ENCODE results near the gene TMEM108.

Gene TMEM108

DNA sequence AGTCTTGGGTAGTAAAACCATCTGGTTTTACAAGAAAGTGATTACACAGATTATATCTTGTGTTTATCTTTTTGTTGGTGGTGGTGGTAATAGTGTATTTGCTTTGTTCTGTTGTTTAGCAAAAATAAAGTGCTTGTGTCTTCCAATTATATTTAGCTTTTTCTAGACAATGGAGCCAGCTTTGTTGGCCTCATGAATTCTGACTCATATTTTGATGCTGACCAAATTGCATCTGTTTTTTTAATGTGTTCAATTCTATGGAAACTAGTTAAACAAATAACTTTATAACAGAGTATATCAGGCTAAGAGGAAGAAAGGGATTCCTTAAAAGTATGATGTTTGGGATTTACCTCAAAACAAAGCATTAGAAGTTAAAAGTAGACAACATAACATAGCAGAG is 292.3 kb downstream of the TMEM108 start:
- no peak for DNase-seq (ENCODE audit: low read depth in 2 of 2)

DNA sequence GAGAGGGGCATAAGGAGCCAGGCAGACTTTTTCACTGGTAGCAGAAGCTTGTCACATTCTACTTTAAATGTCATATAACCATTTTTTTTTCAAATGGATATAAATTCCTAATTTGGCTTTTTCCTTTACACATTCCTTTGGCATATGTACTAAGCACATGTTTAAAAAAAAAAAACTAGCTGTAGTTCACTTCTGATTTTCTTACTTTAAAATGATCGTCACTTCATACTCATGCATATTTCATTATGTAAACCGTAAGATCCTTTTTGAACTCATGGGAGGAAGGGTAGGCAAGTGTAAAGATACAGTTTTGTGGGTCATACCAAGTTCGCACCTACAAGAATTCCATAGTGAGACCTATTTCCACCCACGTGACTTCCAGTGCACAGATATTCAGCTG is 316.5 kb downstream of the TMEM108 start:
- no peak for DNase-seq (ENCODE audit: low read depth in 2 of 2)

DNA sequence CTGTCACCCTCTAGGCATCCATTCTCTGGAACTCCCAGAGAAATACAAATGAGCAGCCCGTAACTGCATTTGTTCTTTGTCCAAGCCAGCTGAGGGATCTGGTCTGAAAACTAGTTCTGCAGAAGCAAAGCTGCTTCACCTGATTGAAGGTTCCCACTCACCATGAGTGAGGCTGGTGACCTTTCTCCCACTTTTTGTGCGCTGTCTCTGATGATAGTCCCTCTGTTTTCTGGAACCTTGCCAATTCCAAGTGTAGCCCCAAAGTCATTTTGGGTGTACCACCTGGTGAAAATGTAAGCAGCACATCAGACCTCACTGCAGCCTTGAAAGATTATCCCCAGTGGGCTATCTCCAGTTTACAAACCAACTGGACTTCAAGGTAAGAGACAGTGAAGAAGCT is 322.3 kb downstream of the TMEM108 start:
- no peak for DNase-seq (ENCODE audit: low read depth in 2 of 2)

DNA sequence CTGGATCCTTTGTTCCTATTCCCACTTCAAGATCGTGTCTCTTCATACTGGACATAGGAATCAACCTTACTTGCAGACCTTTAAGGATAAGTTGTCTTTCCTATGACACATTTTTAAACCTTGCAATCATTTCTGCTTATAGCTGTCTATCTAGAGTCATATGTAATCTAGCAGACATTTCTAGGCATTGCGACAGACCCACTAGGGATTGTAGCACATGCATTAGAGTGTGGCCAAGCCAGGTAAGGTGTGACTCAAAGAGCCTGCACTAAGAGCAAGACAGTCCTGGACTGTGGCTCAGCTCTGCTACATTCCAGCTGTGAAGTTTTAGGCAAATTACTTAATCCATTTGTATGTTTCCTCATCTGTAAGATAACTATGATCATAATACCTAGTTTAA is 322.8 kb downstream of the TMEM108 start:
- DNase-seq (ENCODE audit: low read depth in 2 of 2): no peak

DNA sequence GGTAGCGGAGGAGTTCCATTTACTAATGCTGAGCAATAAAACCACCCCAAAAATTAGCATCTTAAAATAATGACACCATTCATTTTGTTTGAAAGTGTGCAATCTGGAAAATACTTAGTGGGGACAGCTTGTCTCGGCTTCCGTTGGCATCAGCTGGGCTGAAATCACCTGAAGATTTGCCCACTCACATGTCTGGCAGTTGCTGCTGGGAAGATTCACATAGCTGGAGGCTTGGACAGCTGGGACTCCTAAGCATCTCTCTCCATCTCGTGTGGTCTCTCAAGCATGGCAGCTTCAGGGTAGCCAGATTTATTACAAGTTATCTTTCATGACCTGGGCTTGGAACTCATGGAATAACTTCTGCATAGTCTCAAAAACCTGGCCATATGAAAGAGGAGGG is 323.2 kb downstream of the TMEM108 start:
- no peak for DNase-seq (ENCODE audit: low read depth in 2 of 2)

DNA sequence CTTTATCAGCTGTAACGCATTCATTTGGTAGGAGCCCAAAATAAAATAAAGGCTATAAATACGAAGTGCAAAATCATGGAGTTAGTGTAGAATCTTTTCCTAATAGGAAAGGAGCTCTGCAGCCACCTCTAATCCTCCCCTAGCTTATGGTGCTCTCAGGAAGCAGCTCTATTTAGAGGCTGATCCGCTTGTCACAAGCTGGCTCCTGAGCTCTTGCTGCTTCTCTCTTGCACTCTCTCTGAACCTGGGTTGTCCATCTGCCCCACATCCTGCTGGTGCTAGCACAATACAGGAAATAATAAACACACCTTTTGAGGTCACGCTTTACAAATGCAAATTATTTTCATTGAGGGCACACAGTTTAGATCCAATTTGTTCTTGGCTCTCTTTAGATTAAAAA is 324.3 kb downstream of the TMEM108 start:
- DNase-seq (ENCODE audit: low read depth in 2 of 2): no peak

DNA sequence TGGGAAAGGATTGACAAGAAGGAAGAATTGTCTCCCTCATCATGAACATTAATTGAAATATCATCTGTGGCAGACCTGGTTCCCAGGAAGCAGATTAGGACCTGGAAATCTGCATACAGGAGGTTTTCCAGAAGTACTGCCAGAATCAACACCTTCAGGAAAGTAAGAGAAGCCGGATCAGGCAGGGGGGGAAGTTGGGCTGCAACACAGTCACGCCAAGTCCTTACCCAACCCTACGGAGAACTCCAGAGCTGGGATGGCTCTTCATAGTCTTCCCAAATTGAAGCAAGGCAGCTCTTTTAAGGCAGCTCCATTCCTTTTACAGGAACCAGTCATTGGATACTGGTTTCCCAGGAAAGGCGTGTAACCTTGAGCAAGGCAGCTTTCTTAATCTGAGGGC is 326.5 kb downstream of the TMEM108 start:
- DNase-seq (ENCODE audit: low read depth in 2 of 2): no peak

DNA sequence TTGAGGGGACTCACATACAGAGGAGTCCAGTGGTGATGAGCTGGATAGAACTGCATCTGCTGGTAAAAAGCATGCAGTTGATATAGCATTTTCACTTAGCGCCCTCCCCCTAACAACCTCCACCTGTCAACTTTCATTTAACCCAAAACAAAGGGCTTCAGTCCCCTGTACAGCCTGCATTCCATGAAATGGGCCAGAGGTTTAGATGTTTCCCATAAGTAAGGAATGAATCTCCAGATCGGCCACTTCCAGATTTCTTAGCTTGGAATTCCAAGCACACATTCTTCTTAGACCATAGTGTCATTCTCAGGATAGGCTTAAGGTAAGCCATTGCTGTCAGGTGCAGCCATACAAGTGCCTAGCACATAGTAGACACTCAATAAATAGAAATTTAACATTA is 328.7 kb downstream of the TMEM108 start:
- DNase-seq (ENCODE audit: low read depth in 2 of 2): no peak

DNA sequence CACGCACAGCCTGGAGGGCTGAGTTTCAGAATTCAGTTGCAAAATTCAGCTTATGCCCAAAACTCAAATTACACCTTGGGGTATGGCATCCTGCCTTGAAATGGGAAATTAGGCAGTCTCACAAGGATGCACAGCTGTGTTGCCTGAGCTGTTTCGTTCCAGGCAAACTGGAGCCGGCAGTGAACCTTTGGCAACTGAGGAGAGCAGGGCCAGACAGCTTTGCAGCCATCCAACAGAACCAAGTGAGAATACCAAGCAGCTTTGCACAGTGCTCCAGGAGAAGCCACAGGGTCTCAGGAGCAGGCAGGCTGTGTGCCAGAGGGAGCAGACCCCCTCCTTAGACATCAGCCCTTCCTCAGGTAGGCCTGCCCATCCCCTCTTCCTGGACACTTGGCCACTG is 329.2 kb downstream of the TMEM108 start:
- DNase-seq (ENCODE audit: low read depth in 2 of 2): no peak

DNA sequence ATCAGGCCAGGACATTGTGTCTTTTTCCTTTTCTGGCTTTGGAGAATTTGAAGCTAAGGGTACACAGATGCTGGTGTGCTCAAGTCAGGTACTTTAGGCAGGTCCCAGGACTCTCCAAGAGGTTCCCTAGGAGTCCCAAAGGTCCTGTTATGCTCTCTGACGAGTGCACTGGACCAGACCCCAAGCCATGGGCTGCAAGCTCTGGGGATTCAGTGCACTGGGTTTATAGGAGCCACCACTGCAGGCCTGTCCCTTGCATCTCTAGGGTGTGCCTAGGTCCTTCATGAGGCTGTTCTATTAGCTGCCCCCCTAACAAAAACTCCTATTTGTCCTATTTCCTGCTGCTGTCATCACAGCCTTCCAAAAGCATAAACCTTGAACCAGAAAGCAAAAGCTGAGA is 329.8 kb downstream of the TMEM108 start:
- DNase-seq (ENCODE audit: low read depth in 2 of 2): no peak

DNA sequence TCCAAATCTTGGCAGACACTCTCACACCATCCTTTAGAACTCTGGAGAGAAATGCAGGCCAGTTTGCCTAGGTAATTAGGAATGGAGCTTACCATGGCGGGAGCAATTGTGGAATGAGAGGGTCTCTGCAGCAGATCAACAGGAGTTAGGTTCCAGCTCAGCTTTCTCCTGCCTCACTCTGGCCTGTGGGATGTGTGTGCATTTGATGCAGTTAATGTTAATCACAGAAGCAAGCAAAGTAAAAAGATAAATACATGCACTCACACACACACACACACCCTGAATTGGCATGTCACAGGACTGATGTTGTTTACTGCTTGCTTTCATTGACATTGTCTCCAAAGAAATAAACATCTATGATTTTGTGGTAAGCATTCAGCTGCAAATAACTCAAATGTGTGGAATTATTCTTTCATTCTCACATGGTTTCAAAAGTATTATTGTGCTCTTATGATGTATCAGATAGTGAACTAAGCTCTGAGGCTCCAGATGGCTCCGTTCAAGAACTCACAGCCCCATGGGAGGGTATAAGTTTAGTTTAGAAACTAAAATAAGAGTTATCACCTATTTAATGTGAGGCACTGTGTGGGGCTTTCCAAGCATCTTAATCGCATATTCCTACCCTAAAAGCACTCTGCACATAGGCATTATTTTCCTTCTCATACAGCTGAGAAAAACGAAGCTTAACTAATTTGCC is 330.3 kb downstream of the TMEM108 start:
- DNase-seq (ENCODE audit: low read depth in 2 of 2): no peak

DNA sequence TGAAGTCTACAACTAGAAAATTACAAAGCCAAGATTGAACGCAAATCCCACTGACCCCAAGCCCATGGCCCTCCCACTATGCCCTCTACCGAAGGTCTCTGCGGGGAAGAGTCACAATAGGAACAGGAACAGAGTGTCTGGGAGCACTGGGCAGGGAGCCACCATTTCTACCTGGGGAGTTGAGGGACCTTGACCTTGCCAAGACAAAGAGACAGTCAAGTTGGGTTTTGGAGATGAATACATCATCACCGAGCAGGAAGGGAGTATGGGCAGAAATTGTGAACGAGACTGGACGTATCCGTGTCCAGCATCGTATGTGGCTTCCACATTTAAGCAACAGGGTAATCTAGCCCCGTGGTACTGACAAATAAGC is 330.9 kb downstream of the TMEM108 start:
- DNase-seq (ENCODE audit: low read depth in 2 of 2): no peak

DNA sequence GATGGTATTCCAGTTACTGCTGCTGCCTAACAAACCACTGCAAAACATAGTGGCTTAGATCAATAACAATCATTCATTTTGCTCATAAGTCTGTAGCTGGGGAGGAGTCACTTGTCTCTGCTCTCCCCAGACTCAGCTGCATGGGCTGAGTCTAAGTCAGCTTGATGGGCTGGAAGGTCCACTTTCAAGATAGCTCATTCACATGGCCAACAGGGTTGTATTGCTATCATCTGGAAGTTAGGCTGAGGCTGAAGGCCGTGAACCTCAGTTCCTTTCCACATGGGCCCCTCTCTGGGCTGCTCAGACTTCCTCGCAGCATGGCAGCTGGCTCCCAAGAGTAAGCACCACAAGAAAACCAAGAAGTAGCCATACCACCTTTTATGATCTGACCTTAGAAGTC is 333.0 kb downstream of the TMEM108 start:
- no peak for DNase-seq (ENCODE audit: low read depth in 2 of 2)

DNA sequence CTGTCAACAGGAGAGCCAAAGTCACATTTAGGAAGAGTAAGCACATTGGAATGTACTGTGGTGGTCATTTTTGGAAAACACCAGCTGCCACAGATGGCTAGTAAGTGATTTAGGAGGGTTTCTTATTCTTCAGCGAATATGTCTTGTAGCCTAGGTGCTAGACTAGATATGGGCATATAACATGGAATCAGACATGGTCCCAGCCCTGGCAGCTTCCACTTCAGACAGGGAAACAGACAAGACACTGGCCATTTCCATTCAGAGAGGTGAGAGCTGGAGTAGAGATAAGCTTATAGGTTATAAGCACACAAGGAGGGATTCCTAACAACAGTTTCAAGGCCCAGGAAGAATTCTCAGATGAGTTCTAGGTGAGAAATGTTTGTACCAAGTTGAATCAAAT is 333.5 kb downstream of the TMEM108 start:
- no peak for DNase-seq (ENCODE audit: low read depth in 2 of 2)

DNA sequence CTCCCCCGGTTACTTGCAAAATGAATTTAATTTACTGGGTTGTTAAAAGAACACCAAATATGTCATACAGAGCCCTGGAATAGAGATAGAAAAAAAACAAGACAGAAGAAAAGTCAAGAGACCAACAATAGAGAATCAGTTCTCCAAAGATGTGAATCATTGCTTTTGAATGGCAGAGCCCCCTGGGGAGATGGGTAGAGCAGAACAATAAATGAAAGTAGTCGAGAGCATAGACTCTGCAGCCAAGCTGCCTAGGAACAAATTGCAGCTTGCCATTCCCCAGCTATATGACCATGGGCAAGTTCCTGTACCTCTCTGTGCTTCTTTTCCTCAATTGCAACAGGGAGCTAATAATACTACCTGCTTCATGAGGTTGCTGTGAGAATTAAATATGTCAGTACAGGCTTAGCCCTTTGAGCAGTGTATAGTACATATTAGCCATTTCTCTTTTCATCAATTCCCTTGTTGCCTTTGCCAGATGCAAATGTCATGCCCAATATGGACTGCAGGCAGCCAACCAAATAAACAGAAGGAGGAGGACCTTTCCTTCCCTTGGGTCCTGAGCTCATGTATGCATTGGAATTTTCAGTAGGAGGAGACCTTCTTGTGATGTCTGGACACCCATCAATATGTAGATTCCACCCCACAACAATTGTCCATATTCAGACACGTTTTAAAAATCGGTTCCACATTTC is 336.7 kb downstream of the TMEM108 start:
- DNase-seq (ENCODE audit: low read depth in 2 of 2): no peak

DNA sequence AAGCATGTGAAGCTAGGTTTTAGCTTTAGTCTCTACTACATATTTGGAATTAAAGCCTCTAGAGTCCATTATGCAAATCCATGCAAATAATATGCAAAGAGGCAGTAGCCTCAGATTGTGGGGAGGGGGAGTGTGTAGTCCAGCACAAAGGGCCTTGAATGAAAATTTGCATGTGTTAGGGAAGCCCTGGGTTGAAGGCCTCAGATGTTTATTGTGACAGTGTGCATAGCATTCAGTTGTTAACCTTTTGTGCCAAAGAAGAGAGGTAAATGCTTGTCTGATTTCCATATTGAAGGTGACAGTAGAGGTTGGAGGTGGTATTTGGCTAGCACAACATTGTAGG is 337.2 kb downstream of the TMEM108 start:
- no peak for DNase-seq (ENCODE audit: low read depth in 2 of 2)

DNA sequence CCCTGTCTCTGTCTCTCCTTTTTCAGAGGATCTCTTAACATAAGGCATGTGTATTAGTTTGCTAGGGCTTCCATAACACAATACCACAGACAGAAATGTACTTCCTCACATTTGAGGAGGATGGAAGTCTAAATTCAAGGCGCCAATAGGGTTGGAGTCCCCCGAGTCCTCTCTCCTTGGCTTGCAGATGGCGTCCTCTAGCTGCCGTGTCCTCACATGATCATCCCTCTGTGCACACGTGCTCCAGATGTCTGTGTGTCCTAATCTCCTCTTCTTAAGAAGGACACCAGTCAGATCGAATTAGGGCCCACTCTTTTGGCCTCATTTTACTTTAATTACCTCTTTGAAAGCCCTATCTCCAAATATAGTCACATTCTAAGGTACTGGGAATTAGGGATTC is 338.6 kb downstream of the TMEM108 start:
- no peak for DNase-seq (ENCODE audit: low read depth in 2 of 2)

DNA sequence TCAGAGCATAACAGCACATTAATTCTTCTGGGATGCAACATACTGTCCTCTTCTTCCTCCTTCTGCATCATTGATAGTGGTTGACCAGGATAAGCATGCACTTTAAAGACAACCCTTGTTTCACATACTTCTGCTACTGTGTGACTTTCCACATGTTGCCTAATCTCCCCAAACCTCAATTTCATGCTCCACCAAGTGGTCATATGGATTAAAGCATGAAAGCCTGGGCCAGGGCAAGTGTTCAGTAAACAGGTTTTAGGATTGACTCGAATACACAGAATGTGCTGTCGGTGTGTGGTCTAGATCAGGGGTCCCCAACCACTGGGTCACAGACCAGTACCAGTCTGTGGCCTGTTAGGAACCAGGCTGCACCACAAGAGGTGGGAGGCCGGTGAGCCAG is 339.2 kb downstream of the TMEM108 start:
- no peak for DNase-seq (ENCODE audit: low read depth in 2 of 2)

DNA sequence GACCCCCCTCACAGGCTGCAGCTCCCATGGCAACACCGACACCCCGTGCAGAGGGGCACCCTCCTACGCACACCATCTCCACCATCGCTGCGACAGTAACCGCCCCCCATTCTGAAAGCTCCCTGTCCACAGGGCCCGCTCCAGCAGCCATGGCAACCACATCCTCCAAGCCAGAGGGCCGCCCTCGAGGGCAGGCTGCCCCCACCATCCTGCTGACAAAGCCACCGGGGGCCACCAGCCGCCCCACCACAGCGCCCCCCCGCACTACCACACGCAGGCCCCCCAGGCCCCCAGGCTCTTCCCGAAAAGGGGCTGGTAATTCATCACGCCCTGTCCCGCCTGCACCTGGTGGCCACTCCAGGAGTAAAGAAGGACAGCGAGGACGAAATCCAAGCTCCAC is 341.7 kb downstream of the TMEM108 start:
- DNase-seq (ENCODE audit: low read depth in 2 of 2): no peak

DNA sequence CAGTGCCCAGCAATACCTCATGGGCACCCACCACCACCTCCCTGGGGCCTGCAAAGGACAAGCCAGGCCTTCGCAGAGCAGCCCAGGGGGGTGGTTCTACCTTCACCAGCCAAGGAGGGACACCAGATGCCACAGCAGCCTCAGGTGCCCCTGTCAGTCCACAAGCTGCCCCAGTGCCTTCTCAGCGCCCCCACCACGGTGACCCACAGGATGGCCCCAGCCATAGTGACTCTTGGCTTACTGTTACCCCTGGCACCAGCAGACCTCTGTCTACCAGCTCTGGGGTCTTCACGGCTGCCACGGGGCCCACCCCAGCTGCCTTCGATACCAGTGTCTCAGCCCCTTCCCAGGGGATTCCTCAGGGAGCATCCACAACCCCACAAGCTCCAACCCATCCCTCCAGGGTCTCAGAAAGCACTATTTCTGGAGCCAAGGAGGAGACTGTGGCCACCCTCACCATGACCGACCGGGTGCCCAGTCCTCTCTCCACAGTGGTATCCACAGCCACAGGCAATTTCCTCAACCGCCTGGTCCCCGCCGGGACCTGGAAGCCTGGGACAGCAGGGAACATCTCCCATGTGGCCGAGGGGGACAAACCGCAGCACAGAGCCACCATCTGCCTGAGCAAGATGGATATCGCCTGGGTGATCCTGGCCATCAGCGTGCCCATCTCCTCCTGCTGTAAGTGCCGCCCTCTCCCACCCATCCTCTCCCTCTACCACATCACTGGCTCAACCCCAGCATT is 342.5 kb downstream of the TMEM108 start:
- DNase-seq (ENCODE audit: low read depth in 2 of 2): no peak

DNA sequence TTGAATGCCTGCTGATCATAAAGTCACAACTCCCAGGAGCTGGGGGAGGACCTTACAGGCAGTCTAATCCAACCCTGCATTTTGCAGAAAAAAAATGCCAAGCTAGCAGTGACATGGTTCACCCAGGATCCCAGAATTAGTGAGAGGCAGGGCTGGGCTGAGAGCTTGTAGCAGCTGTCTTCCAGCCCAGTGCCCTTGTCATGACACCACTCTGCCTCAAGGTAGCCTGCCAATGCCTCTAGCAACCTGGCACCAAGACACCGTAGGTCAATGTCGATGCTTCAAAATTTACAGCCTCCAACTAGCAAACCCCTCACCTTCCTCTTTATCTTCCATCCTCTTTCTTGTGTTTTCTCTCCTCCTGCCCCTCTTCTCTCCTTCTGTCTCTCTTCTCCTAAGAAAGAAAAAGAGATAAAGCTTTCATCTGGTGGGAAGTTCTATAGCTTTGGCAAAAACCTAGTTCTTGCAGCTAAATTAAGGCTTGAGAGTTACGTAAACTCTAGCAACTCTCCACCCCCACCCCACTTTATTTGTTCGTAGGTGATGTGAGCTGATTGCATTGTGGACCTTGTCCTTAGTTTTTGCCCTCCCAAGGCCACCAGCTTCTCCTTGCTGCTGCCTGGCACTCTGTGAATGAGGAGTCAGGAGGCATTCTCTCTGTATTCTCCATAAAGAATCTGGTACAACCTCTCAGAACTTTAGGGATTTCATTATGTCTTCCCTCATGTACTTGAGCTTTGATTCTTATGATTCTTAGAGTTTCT is 343.3 kb downstream of the TMEM108 start:
- no peak for DNase-seq (ENCODE audit: low read depth in 2 of 2)

DNA sequence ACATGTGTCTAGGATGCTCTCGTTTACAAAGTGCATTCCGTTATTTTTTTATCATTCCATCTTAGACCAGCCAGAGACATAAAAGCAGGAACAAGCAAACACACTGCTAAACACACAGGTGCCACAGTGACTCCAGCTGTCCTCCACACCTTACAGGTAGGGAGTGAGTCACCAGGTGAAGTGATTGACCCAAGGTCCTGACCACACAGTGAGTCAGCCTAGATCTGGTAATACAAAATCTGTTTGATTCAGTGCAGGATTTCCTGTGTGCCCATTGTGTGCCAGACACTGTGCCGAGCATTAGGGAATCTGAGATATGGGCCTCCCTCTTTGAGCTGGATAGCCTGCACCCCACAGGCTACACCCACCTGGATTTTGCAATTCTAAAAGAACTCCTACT is 345.0 kb downstream of the TMEM108 start:
- no peak for DNase-seq (ENCODE audit: low read depth in 2 of 2)

DNA sequence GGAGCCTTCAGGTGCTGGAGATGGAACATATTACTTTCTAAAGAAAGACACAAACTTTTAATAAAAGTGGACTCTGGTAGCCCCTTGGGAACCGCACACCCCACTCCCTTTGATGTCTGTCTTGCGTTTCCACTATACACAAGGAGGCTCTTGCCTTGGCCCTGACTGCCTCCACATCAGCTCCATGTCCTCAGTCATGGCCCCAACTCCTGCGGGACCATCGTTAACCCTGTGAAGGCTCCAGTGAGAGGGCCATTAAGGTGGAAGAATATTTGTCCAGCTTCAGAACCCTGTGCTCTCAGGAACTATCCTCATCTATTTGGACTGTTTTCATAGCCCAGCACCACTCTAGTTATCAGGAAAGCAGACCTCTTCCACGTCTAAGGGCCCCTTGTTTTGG is 345.6 kb downstream of the TMEM108 start:
- DNase-seq (ENCODE audit: low read depth in 2 of 2): no peak

Measured in stimulated activated CD8-positive, alpha-beta memory T cell treated with anti-CD3 and anti-CD28 coated beads, Interleukin-15, amount 100 ng/mL, for 4 hours (primary cell).